ENCODE results near the gene TSPAN18. TPM values are rescaled to one million over a fixed set of nuclear protein-coding genes. Genes with fewer than 3 reads are reported as not detected.

TSPAN18 gene
- total RNA-seq, 1 donor from 2014 or later = 12.8 TPM

DNA sequence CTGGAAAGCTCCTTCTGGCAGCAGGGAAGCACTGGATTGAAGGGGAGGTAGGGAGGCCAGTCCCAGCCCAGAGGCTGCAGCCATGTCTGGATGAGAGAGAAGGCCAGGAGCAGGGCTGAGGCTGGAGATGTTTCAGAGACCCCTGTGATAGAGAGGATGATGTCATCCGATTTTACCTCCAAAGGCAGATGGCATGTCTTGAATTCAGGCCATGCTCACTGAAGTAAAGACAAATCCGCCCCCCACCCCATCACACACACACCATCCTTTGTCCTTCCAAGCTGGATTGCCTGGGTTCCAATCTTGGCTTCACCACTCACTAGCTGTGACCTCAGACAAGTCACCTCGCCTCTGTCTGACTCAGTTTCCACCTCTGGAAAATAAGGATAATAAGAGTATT lies 176.8 kb downstream of the TSPAN18 start:
- intact Hi-C loops (cut with DNase I) = no loop called here
- DNase-seq (ENCODE audit: extremely low spot score in 2 of 2) = no peak
- no peaks in the 10 kb centered on the region for H3K9me3 ChIP-seq
- H3K27me3 ChIP-seq = no peaks in the 10 kb centered on the region
- TF ChIP-seq, protein P1, sequence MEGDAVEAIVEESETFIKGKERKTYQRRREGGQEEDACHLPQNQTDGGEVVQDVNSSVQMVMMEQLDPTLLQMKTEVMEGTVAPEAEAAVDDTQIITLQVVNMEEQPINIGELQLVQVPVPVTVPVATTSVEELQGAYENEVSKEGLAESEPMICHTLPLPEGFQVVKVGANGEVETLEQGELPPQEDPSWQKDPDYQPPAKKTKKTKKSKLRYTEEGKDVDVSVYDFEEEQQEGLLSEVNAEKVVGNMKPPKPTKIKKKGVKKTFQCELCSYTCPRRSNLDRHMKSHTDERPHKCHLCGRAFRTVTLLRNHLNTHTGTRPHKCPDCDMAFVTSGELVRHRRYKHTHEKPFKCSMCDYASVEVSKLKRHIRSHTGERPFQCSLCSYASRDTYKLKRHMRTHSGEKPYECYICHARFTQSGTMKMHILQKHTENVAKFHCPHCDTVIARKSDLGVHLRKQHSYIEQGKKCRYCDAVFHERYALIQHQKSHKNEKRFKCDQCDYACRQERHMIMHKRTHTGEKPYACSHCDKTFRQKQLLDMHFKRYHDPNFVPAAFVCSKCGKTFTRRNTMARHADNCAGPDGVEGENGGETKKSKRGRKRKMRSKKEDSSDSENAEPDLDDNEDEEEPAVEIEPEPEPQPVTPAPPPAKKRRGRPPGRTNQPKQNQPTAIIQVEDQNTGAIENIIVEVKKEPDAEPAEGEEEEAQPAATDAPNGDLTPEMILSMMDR (IDR thresholded peaks at IDR 0.05) = no peak
- TF ChIP-seq POLR2AphosphoS5 (IDR thresholded peaks at IDR 0.05; ENCODE audit: insufficient read depth in 1 of 2, low read depth in 1 of 2) = no peak
- TF ChIP-seq POLR2A (IDR thresholded peaks at IDR 0.05) = no peak
- no peaks in the 10 kb centered on the region for H3K4me1 ChIP-seq
- H3K36me3 ChIP-seq = no peaks in the 10 kb centered on the region
- no peak overlapping the region for H3K4me3 ChIP-seq
- H3K27ac ChIP-seq = no peak overlapping the region

DNA sequence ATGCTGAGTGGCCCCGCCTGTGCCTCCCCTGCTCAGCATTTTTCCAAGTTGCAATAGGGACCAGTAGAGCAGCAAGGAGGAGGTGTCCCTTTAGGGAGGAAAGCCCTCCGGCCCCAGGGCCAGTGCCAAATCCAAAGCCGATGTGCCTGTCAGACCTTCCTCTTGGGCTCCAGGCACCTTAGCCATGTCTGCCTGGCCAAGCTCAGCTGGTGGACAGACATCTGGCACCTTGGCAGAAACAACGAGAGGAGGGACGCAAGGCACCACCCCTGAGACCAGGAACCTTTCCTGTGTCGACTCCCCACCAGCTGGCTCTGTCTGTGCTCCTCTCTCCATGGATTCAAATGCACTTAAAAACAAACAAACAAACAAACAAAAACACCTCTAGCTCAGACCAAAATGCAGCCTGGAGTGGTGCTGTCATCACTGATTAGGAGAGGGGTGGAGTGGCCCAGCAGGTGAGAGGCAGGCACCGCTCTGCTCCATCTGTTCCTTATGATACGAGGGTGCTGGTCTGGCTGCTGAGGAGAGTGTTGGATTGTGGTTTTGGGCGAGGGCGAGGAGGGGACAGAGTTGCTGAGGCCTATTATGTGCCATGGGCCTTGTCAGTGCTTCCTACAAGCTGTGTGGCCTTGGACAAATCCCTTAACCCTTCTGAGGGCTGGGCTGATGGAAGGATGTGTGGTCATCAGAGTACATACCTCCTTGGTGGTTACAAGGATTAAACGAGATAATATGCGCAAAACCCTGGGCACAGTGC lies 177.7 kb downstream of the TSPAN18 start:
- H3K4me1 ChIP-seq = no peaks in the 10 kb centered on the region
- intact Hi-C loops (cut with DNase I) = no loop called here
- TF ChIP-seq POLR2AphosphoS5 (IDR thresholded peaks at IDR 0.05; ENCODE audit: insufficient read depth in 1 of 2, low read depth in 1 of 2) (no peak), POLR2A (IDR thresholded peaks at IDR 0.05) (no peak)
- TF ChIP-seq, protein P1 (IDR thresholded peaks at IDR 0.05) = no peak
- H3K9me3 ChIP-seq = no peaks in the 10 kb centered on the region
- H3K4me3 ChIP-seq = no peak overlapping the region
- DNase-seq (ENCODE audit: extremely low spot score in 2 of 2) = no peak
- no peak overlapping the region for H3K27ac ChIP-seq
- H3K36me3 ChIP-seq = no peaks in the 10 kb centered on the region
- H3K27me3 ChIP-seq = no peaks in the 10 kb centered on the region

DNA sequence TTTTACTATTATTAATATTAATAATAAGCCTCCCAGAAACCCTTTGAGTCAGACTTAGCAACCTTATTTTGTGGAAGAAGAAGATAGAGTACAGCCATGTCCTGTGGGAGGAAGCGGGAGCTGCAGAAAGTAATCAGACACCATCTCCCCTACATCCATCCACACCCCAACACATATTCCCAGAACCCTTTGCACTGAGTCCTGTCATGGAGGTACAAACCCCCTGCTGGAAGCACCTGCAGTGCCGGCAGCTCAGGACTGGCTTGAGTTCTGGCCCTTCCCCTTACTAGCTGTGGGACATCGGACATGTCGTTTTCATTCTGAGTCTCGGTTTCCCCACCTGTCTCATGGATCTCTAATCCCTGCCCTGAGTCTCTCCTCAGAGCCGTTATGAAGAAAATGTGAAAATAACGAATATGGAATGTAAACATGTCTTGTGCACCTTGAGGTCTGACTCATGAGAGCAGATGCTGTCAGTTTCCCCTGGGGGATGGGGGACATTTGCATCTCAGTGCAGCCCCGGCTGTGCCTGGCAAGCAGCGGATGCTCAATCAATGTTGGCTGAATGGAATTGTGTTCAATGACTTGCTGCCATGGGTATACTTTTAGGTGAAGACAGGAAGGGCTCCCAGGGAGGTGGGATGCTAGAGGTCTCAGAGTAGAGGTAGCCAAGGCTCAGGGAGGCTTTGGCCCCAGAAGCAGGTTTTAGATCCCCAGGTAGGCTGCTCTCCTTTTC lies 178.5 kb downstream of the TSPAN18 start:
- intact Hi-C loops (cut with DNase I) = no loop called here
- H3K4me1 ChIP-seq = no peaks in the 10 kb centered on the region
- no peak for DNase-seq (ENCODE audit: extremely low spot score in 2 of 2)
- no peak overlapping the region for H3K4me3 ChIP-seq
- no peaks in the 10 kb centered on the region for H3K27me3 ChIP-seq
- no peak overlapping the region for H3K27ac ChIP-seq
- no peaks in the 10 kb centered on the region for H3K9me3 ChIP-seq
- H3K36me3 ChIP-seq = no peaks in the 10 kb centered on the region
- TF ChIP-seq POLR2A (IDR thresholded peaks at IDR 0.05) (no peak), POLR2AphosphoS5 (IDR thresholded peaks at IDR 0.05; ENCODE audit: insufficient read depth in 1 of 2, low read depth in 1 of 2) (no peak)
- TF ChIP-seq, protein P1 (IDR thresholded peaks at IDR 0.05) = no peak

DNA sequence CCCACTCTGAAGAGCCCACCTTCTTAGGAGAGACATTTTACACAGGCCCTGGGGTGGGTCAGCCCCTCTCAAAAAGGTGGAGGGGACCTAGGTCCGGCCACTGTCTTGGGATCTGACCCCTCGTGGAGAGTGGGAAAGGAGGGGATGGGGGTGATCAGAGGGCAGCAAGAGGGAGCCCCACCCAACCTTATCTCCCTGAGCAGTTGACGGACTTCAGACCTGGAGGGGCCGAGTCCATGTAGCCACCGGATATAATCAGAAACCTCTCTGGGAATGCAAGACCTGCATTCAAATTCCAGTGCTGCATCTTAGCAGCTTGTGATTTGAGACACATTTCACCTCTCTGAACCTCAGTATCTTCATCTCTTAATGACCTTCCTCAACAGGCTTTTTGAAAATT lies 179.9 kb downstream of the TSPAN18 start:
- Histone ChIP-seq H3K36me3 (no peaks in the 10 kb centered on the region), H3K27ac (no peak overlapping the region), H3K27me3 (no peaks in the 10 kb centered on the region), H3K9me3 (no peaks in the 10 kb centered on the region), H3K4me1 (no peaks in the 10 kb centered on the region), H3K4me3 (no peak overlapping the region)
- TF ChIP-seq POLR2A (IDR thresholded peaks at IDR 0.05) = no peak
- no peak for TF ChIP-seq POLR2AphosphoS5 (IDR thresholded peaks at IDR 0.05; ENCODE audit: insufficient read depth in 1 of 2, low read depth in 1 of 2)
- TF ChIP-seq, protein P1 (IDR thresholded peaks at IDR 0.05) = no peak
- intact Hi-C loops (cut with DNase I) = no loop called here
- DNase-seq (ENCODE audit: extremely low spot score in 2 of 2) = no peak

DNA sequence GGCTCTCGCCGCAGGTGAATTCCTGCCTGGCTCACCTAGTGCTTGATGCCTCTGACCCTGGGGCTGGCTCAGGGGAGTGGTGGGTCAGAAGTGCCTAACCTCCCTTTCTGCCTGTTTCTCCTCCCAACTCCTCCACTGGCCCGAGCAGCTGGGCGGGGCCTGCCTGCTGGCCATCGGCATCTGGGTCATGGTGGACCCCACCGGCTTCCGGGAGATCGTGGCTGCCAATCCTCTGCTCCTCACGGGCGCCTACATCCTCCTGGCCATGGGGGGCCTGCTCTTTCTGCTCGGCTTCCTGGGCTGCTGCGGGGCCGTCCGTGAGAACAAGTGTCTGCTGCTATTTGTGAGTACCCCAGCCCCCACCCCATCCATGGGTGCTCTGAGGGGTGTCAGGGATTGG lies 182.8 kb downstream of the TSPAN18 start:
- no peaks in the 10 kb centered on the region for H3K4me1 ChIP-seq
- intact Hi-C loops (cut with DNase I) = no loop called here
- DNase-seq (ENCODE audit: extremely low spot score in 2 of 2) = no peak
- no peak for TF ChIP-seq POLR2AphosphoS5 (IDR thresholded peaks at IDR 0.05; ENCODE audit: insufficient read depth in 1 of 2, low read depth in 1 of 2)
- TF ChIP-seq, protein P1 (IDR thresholded peaks at IDR 0.05) = no peak
- TF ChIP-seq POLR2A (IDR thresholded peaks at IDR 0.05) = no peak
- H3K4me3 ChIP-seq = no peak overlapping the region
- no peak overlapping the region for H3K27ac ChIP-seq
- no peaks in the 10 kb centered on the region for H3K27me3 ChIP-seq
- no peaks in the 10 kb centered on the region for H3K36me3 ChIP-seq
- H3K9me3 ChIP-seq = no peaks in the 10 kb centered on the region

Measured in vagina (tissue), 2 donors.